Neuronal stem cell (in vitro differentiated cells): ENCODE data around the gene PAK2.

Experiments
- DNase-seq: peaks from one replicate; pipeline ENCODE4 v3.0.0-alpha.2; 2013; ENCODE audit warnings: low spot score
- H2AFZ ChIP-seq: one replicate; pipeline ENCODE4 v1.6.1; 2013; ENCODE audit warnings: mild to moderate bottlenecking, low read length, inconsistent platforms
- H2AK5ac ChIP-seq: 2 replicates; pipeline ENCODE4 v1.6.1; 2013; ENCODE audit warnings: low read depth, mild to moderate bottlenecking, inconsistent platforms, low read length, moderate library complexity, mixed read lengths
- H2BK120ac ChIP-seq: 2 replicates; pipeline ENCODE4 v1.6.1; 2013; ENCODE audit warnings: low read depth, mild to moderate bottlenecking, inconsistent platforms, low read length, moderate library complexity, mixed read lengths
- H2BK12ac ChIP-seq: one replicate; pipeline ENCODE4 v1.6.1; 2013; ENCODE audit warnings: low read length, inconsistent platforms
- H2BK15ac ChIP-seq: 2 replicates; pipeline ENCODE4 v1.6.1; 2013; ENCODE audit warnings: mild to moderate bottlenecking, low read length, inconsistent platforms, mixed read lengths
- H2BK5ac ChIP-seq: one replicate; pipeline ENCODE4 v1.6.1; 2013; ENCODE audit warnings: inconsistent platforms, mild to moderate bottlenecking, low read length, moderate library complexity
- H3K14ac ChIP-seq: one replicate; pipeline ENCODE4 v1.6.1; 2013; ENCODE audit warnings: low read length, inconsistent platforms
- H3K18ac ChIP-seq: 2 replicates; pipeline ENCODE4 v1.6.1; 2013; ENCODE audit warnings: low read length, inconsistent platforms
- H3K23ac ChIP-seq: 2 replicates; pipeline ENCODE4 v1.6.1; 2013; ENCODE audit warnings: low read depth, mild to moderate bottlenecking, mixed read lengths, low read length, inconsistent platforms; ENCODE audit not compliant: poor library complexity
- H3K27ac ChIP-seq: replicated peaks from 3 replicates; pipeline ENCODE4 v1.5.1; 2013; ENCODE audit warnings: low read length, inconsistent platforms
- H3K27me3 ChIP-seq, 3 experiments: 2 replicates each; pipeline ENCODE4 v1.6.1; 2013; ENCODE audit warnings: low read length in 3 of 3, mild to moderate bottlenecking in 2 of 3, inconsistent platforms in 1 of 3, low read depth in 1 of 3, mixed read lengths in 1 of 3, moderate library complexity in 1 of 3; ENCODE audit not compliant: control insufficient read depth in 3 of 3, insufficient read depth in 3 of 3
- H3K36me3 ChIP-seq, 2 donors: replicated peaks in 1 of 2; 2 replicates each; pipeline ENCODE4 v1.6.1; 2013; ENCODE audit warnings: low read length in 2 of 2; ENCODE audit not compliant: control insufficient read depth in 2 of 2, insufficient read depth in 2 of 2
- H3K4ac ChIP-seq: 2 replicates; pipeline ENCODE4 v1.6.1; 2013; ENCODE audit warnings: inconsistent platforms, mild to moderate bottlenecking, low read length, moderate library complexity
- H3K4me1 ChIP-seq, 2 donors: 1 replicate in 1 of 2; 2 replicates in 1 of 2; pipeline ENCODE4 v1.6.1; 2013; ENCODE audit warnings: low read length in 2 of 2, low read depth in 1 of 2; ENCODE audit not compliant: control insufficient read depth in 2 of 2, insufficient read depth in 1 of 2
- H3K4me2 ChIP-seq: one replicate; pipeline ENCODE4 v1.6.1; 2013; ENCODE audit warnings: mild to moderate bottlenecking, low read length, inconsistent platforms; ENCODE audit not compliant: insufficient read depth, poor library complexity, severe bottlenecking
- H3K4me3 ChIP-seq, 2 donors: 2 replicates each; pipeline ENCODE4 v1.5.1; 2013; ENCODE audit warnings: low read length in 2 of 2, mild to moderate bottlenecking in 2 of 2, inconsistent platforms in 1 of 2, moderate library complexity in 1 of 2
- H3K79me1 ChIP-seq: one replicate; pipeline ENCODE4 v1.6.1; 2013; ENCODE audit warnings: low read depth, mild to moderate bottlenecking, inconsistent platforms, low read length, moderate library complexity
- H3K9ac ChIP-seq: one replicate; pipeline ENCODE4 v1.6.1; 2013; ENCODE audit warnings: mild to moderate bottlenecking, low read depth, low read length, inconsistent platforms; ENCODE audit not compliant: poor library complexity
- H3K9me3 ChIP-seq, 2 donors: replicated peaks in 1 of 2; 2 replicates each; pipeline versions ENCODE3 to v1.6.1; 2013; ENCODE audit warnings: low read length in 2 of 2, mild to moderate bottlenecking in 2 of 2, inconsistent platforms in 1 of 2, low read depth in 1 of 2, mixed read lengths in 1 of 2, moderate library complexity in 1 of 2; ENCODE audit not compliant: control insufficient read depth in 2 of 2, insufficient read depth in 1 of 2
- H4K8ac ChIP-seq: one replicate; pipeline ENCODE4 v1.6.1; 2013; ENCODE audit warnings: low read depth, mild to moderate bottlenecking, inconsistent platforms, low read length, moderate library complexity
- H4K91ac ChIP-seq: one replicate; pipeline ENCODE4 v1.6.1; 2013; ENCODE audit warnings: low read length, low read depth, mild to moderate bottlenecking, inconsistent platforms; ENCODE audit not compliant: poor library complexity
- WGBS, 2 donors: extraction: QIAGEN DNeasy Blood & Tissue Kit; methylation state at CpG; one replicate each; pipeline ENCODE4 v1.1.7; 2013; ENCODE audit warnings: missing lambda C conversion rate in 2 of 2, mixed read lengths in 1 of 2; ENCODE audit not compliant: insufficient read length in 2 of 2, insufficient replicate concordance in 1 of 2; ENCODE audit errors: extremely low coverage in 2 of 2; 5-methylcytosine and 5-hydroxymethylcytosine counted together

The PAK2 gene

DNA sequence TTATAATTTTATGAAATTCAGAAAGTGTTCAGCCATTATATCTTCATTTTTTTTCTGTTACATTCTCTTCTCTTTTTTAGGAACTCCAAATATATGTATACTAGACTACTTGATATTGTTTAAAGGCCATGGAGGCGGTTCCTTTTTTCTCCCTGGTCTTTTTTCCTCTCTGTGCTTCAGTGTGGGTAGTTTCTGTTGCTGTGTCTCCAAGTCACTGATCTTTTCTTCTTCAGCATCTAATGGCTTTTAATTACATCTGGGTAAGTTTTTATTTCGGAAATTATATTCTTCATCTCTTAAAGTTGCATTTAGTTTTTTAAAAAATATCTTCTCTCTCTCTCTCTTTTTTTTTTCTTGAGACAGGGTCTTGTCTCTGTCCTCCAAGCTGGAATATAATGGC lies 18.6 kb upstream of the PAK2 start:
- Histone ChIP-seq H4K91ac (no peak overlapping the region), H3K9ac (no peak overlapping the region), H2BK15ac (no peak overlapping the region), H2BK12ac (no peak overlapping the region), H2AFZ (no peak overlapping the region), H3K36me3 (peaks cover 5 to 91% of the 10 kb centered on the region in 2 donors), H3K23ac (no peak overlapping the region), H3K4ac (no peak overlapping the region), H3K79me1 (no peaks in the 10 kb centered on the region), H4K8ac (no peak overlapping the region), H3K14ac (no peak overlapping the region), H3K4me3 (no peak overlapping the region), H3K18ac (no peak overlapping the region), H3K27ac (no peak overlapping the region), H3K9me3 (peaks cover 2 to 41% of the 10 kb centered on the region in 2 donors), H3K4me1 (no peaks in the 10 kb centered on the region), H3K27me3 (no peaks in the 10 kb centered on the region), H3K4me2 (no peak overlapping the region), H2BK5ac (no peak overlapping the region), H2AK5ac (no peak overlapping the region), H2BK120ac (no peak overlapping the region)
- DNase-seq, result no peak
- WGBS, 2 donors, result no CpG with 5 or more reads among the region's 2 CpGs

- no peak overlapping the region for H2AFZ ChIP-seq
- H2BK5ac ChIP-seq, result no peak overlapping the region
- DNase-seq, result no peak
- H3K36me3 ChIP-seq, result peaks cover 2 to 90% of the 10 kb centered on the region in 2 donors
- H3K4ac ChIP-seq, result no peak overlapping the region
- no peak overlapping the region for H3K9ac ChIP-seq
- no peaks in the 10 kb centered on the region for H3K27me3 ChIP-seq
- no peak overlapping the region for H2BK12ac ChIP-seq
- no peak overlapping the region for H2BK120ac ChIP-seq
- no peaks in the 10 kb centered on the region for H3K79me1 ChIP-seq
- H3K4me2 ChIP-seq, result no peak overlapping the region
- H3K18ac ChIP-seq, result no peak overlapping the region
- no peak overlapping the region for H3K14ac ChIP-seq
- H2AK5ac ChIP-seq, result no peak overlapping the region
- H3K4me1 ChIP-seq, result no peaks in the 10 kb centered on the region
- no CpG with 5 or more reads among the region's 7 CpGs for WGBS, 2 donors
- no peak overlapping the region for H4K8ac ChIP-seq
- no peak overlapping the region for H4K91ac ChIP-seq
- no peak overlapping the region for H2BK15ac ChIP-seq
- no peak overlapping the region for H3K4me3 ChIP-seq
- peaks cover 0 to 6% of the 10 kb centered on the region in 2 donors for H3K9me3 ChIP-seq
- no peak overlapping the region for H3K27ac ChIP-seq
- H3K23ac ChIP-seq, result no peak overlapping the region
Observed at GRCh38 chr3:196726788-196727675, 12.6 kb upstream of the PAK2 start.

GRCh38 chr3:196735751-196736150 lies 3.9 kb upstream of the PAK2 start:
- Histone ChIP-seq H3K36me3 (peaks cover 0 to 50% of the 10 kb centered on the region in 2 donors), H2BK12ac (no peak overlapping the region), H3K9me3 (peaks cover 0 to 14% of the 10 kb centered on the region in 2 donors), H3K27ac (no peak overlapping the region), H3K18ac (no peak overlapping the region), H3K79me1 (peaks cover 3% of the 10 kb centered on the region), H2AFZ (no peak overlapping the region), H3K23ac (no peak overlapping the region), H2AK5ac (no peak overlapping the region), H3K4me2 (no peak overlapping the region), H3K14ac (no peak overlapping the region), H3K4me3 (no peak overlapping the region), H4K8ac (no peak overlapping the region), H3K27me3 (no peaks in the 10 kb centered on the region), H3K4ac (no peak overlapping the region), H3K9ac (no peak overlapping the region), H2BK15ac (no peak overlapping the region), H2BK5ac (no peak overlapping the region), H2BK120ac (no peak overlapping the region), H3K4me1 (no peaks in the 10 kb centered on the region), H4K91ac (no peak overlapping the region)
- no peak for DNase-seq
- WGBS, 2 donors, result no CpG with 5 or more reads among the region's 3 CpGs

- H2BK120ac ChIP-seq, result no peak overlapping the region
- H3K36me3 ChIP-seq, result peaks cover 0 to 41% of the 10 kb centered on the region in 2 donors
- no peak overlapping the region for H4K91ac ChIP-seq
- no peak overlapping the region for H2AFZ ChIP-seq
- no peak overlapping the region for H3K27ac ChIP-seq
- no peak overlapping the region for H2BK15ac ChIP-seq
- peaks cover 3% of the 10 kb centered on the region for H3K79me1 ChIP-seq
- H3K27me3 ChIP-seq, result no peaks in the 10 kb centered on the region
- H2BK5ac ChIP-seq, result no peak overlapping the region
- no peak overlapping the region for H3K14ac ChIP-seq
- no peak overlapping the region for H4K8ac ChIP-seq
- WGBS, 2 donors, result no CpG with 5 or more reads among the region's 4 CpGs
- H2AK5ac ChIP-seq, result no peak overlapping the region
- no peak overlapping the region for H3K4me2 ChIP-seq
- no peak overlapping the region for H3K4ac ChIP-seq
- no peak overlapping the region for H3K4me3 ChIP-seq
- no peak overlapping the region for H3K18ac ChIP-seq
- no peak overlapping the region for H2BK12ac ChIP-seq
- H3K4me1 ChIP-seq, result peaks cover 0 to 4% of the 10 kb centered on the region in 2 donors
- peaks cover 0 to 12% of the 10 kb centered on the region in 2 donors for H3K9me3 ChIP-seq
- H3K23ac ChIP-seq, result no peak overlapping the region
- no peak for DNase-seq
- no peak overlapping the region for H3K9ac ChIP-seq
Observed at GRCh38 chr3:196736670-196737374, 2.8 kb upstream of the PAK2 start.
